ENCODE measurements around the gene SIPA1L3. TPM values are rescaled to one million over a fixed set of nuclear protein-coding genes. Genes with fewer than 3 reads are reported as not detected.

Gene SIPA1L3
- total and polyA plus RNA-seq, 10 of the 15 experiments (the other 5 are each of a cell fraction or from before 2014, with no cell fraction given) = 0.24 to 66.2 (median 19.1) TPM

- TF ChIP-seq CREB1 (IDR thresholded peaks at IDR 0.05; ENCODE audit: low read depth) = no peak
- no peak for TF ChIP-seq E2F4 (IDR thresholded peaks at IDR 0.05; ENCODE audit: low read depth, low read length)
- no peak for TF ChIP-seq POLR2A (IDR thresholded peaks at IDR 0.05; ENCODE audit: low read depth, low read length)
- TF ChIP-seq POU2F2 (IDR thresholded peaks at IDR 0.05; ENCODE audit: borderline replicate concordance, low read depth, low read length) = no peak
- TF ChIP-seq SMAD1 (IDR thresholded peaks at IDR 0.05; ENCODE audit: low read depth, partially characterized antibody) = no peak
- no peak for TF ChIP-seq HSF1 (IDR thresholded peaks at IDR 0.05; ENCODE audit: low read depth, low read length)
- TF ChIP-seq ZNF24 (IDR thresholded peaks at IDR 0.05) = no peak
These were observed 320.4 kb downstream of the SIPA1L3 start (continued) for GRCh38 chr19:38227287-38228004.

- no TSS peak for BruUV-seq (replicated peaks)
- 0 out of 2 replicates have a peak, but pooled peaks cover 4% of the 10 kb centered on the region for H3K4me1 ChIP-seq (ENCODE audit: control insufficient read depth, insufficient read depth, low read length)
- H3K79me2 ChIP-seq (ENCODE audit: control insufficient read depth, insufficient read depth, low read length) = no peaks in the 10 kb centered on the region
- no peaks in the 10 kb centered on the region for H3K9me3 ChIP-seq (replicated peaks; ENCODE audit: control insufficient read depth, insufficient read depth, low read length)
- H3K36me3 ChIP-seq (ENCODE audit: control insufficient read depth in 2 of 2, insufficient read depth in 2 of 2, low read length in 1 of 2) = no peaks in the 10 kb centered on the region
- WGBS (ENCODE audit: insufficient coverage, insufficient replicate concordance, low lambda C conversion rate, missing lambda C conversion rate) = 15% methylated on average over 11 of the region's 16 CpGs
- ATAC-seq (no peak), FAIRE-seq (no peak), DNase-seq (ENCODE audit: low read depth, low spot score) (no peak)
- no peak overlapping the region for H3K4me3 ChIP-seq
- H3K27me3 ChIP-seq (replicated peaks in 1 of 2; ENCODE audit: control insufficient read depth in 2 of 2, insufficient read depth in 2 of 2, low read length in 1 of 2) = peaks cover 8% of the 10 kb centered on the region in 2 experiments; a peak in 3 of 4 replicates
- intact Hi-C loops (cut with micrococcal nuclease; ENCODE audit: unreplicated experiment) (loop anchor here (5.0 kb wide), 1 partner anchor 331 kb away; no protein-coding TSS in a partner anchor), in situ Hi-C loops (cut with MboI) (no loop called here)
- ChIA-PET POLR2A (no interaction called here), RAD21 (ENCODE audit: unreplicated experiment) (interaction anchor here (3.1 kb wide), 1 partner anchor 326 kb away, joined by 16 read pairs; no protein-coding TSS in a partner anchor), CTCF (interaction anchor here (0.6 to 4.1 kb wide), 4 partner anchors 11 to 325 kb away, joined by 3 to 80 read pairs (median 4); partner anchors contain the start of genes SIPA1L3 and WDR87), SMC1A (ENCODE audit: uncharacterized antibody, unreplicated experiment) (no interaction called here)
- H2AFZ ChIP-seq (ENCODE audit: control insufficient read depth, low read depth, low read length) = no peak overlapping the region
- no peak overlapping the region for H3K27ac ChIP-seq (ENCODE audit: control insufficient read depth, insufficient read depth)
- H3K4me2 ChIP-seq (ENCODE audit: control insufficient read depth, insufficient read depth) = no peak overlapping the region
- no peak overlapping the region for H3K9ac ChIP-seq (ENCODE audit: control insufficient read depth, insufficient read depth, low read length)
- no peaks in the 10 kb centered on the region for H4K20me1 ChIP-seq (ENCODE audit: control insufficient read depth, insufficient read depth)
- TF ChIP-seq STAT3 (IDR thresholded peaks at IDR 0.05; ENCODE audit: low read depth, low read length) = no peak
- TF ChIP-seq HCFC1 (IDR thresholded peaks at IDR 0.05; ENCODE audit: low read length) = no peak
- no peak for TF ChIP-seq CEBPB (IDR thresholded peaks at IDR 0.05; ENCODE audit: borderline replicate concordance in 1 of 2, low read depth in 2 of 2, low read length in 2 of 2)
- no peak for TF ChIP-seq USF1 (IDR thresholded peaks at IDR 0.05; ENCODE audit: borderline replicate concordance, extremely low read length, insufficient read depth, low read depth, low read length)
- no peak for TF ChIP-seq EZH2 (IDR thresholded peaks at IDR 0.05; ENCODE audit: borderline replicate concordance, control insufficient read depth, low read depth, low read length)
- no peak for TF ChIP-seq TAF1 (IDR thresholded peaks at IDR 0.05; ENCODE audit: borderline replicate concordance, low read depth, low read length)
- TF ChIP-seq SIX5 (IDR thresholded peaks at IDR 0.05; ENCODE audit: low read depth, low read length, severe bottlenecking) = no peak
- TF ChIP-seq SMC3 (IDR thresholded peaks at IDR 0.05; ENCODE audit: borderline replicate concordance, low read length) = no peak
- no peak for TF ChIP-seq E2F8 (IDR thresholded peaks at IDR 0.05; ENCODE audit: low read depth, partially characterized antibody)
- no peak for TF ChIP-seq SMARCA5 (IDR thresholded peaks at IDR 0.05)
These were observed 321.0 kb downstream of the SIPA1L3 start for GRCh38 chr19:38228005-38228377.

All from GM12878 (cell line).